GM21423 (cell line): ENCODE results near the gene CDKN2AIP.
"Not testable (repeated sequence)": the region's sequence is repeated elsewhere in the genome, so short reads cannot be mapped to it uniquely, and the experiment has no call there.

Experiments used
- ATAC-seq: cut with Tn5 transposase; IDR thresholded peaks from one replicate; pipeline ENCODE4 v1.9.1; 2021; ENCODE audit warnings: mild to moderate bottlenecking, moderate library complexity; ENCODE audit not compliant: unreplicated experiment

The CDKN2AIP gene

DNA sequence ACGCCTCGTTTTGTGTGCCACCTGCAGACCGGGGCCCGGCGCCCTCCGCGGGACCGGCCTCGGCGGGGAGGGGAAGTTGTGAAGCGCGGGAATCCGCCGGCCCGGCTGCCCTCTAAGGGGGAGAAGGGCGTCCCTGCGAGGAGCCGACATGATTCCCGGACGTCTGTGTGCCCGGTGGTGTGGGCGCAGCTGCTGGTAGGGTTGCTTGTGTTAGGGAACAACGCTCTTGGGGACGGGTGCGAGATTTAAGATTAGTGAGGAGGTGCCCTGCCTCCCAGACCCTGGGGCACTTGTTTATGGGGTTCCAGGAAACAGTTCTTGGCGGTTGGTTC is 627 bp downstream of the CDKN2AIP start:
- peak; percentile 24 for ATAC-seq

DNA sequence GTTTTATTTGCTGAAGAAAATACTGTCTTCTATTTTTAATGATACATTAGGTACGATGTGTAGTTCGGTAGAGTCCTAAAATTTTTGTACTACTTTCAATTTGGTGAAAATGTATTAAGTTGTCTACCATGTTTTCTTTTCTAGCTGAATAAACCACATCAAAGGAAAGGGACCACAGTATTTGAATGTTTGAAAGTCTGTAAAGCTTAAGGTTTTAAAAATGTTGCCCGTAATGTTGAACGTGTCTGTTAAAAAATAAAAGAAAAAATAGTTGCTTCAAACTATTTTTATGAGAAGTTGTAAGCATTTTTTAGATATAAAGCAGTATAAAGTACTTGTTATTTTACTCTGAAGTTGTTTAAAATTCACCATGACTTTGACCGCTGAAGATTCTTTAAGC is 3.2 kb downstream of the CDKN2AIP start:
- ATAC-seq, result no peak

DNA sequence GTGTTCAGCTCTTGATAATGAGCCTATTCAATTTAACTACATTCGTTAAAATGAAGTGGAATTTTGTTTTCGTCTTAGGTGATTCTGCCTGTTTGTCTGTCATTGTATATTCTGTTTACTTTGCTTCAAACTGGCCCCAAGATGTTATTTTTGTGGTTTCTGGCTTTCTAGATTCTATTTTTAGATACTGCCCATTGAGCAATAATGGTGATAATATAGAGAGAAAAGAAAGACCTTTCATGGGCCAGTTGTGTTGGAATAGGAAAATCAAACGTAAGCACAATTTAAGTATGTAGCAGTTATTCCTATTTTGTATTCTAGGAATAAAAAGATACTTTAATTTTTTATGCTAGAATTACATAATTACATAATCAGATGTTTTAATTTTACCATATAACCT is 4.0 kb downstream of the CDKN2AIP start:
- no peak for ATAC-seq

DNA sequence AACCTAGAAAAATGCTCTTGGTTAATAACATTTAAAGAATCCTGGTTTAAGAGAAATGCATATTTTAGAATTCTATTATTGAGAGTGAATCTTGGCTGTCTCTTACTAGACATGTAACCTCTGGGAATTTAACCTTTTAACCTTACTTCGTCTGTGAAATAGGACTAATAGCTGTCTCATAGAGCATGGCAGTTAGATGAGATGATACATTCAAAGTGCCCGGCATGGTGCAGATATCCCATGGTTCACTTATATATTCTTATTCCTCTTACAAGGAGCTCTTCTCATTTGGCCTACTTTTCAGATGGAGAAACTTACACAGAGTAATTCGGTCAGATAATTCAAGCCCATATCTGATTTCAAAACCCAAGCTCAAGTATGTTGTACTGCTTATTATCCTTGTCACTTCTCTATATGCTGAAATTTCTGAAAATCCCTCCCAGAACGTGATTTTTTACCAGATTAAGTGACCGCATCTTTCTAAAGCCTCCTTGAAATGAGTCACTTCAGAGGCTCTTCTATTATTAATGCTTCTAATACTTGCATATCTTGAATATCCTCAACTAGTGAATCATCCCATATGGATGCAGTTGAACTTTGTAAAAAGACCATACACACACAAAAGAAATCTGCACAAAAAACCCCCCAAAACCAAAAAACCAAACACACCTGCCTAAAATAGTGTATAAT is 4.9 kb downstream of the CDKN2AIP start:
- ATAC-seq, result no peak

DNA sequence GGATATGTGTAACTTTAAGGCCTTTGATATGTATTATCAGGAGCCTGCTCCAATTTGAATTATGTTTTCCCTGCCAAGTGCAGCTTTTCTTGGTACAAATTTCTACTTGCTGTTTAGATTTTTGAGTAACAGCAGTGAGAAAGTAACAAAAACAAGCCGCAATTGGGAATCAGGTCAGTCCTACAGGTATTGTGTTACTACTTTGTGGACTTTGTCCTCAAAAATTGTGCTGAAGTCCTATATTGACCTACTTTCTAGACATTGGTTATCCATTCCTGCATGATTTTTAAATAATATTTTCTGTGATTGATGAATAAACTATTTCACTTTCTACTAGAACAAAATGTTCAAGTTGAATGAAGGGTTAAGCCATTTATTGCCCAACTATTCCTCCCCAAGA is 5.7 kb downstream of the CDKN2AIP start:
- ATAC-seq, result no peak

DNA sequence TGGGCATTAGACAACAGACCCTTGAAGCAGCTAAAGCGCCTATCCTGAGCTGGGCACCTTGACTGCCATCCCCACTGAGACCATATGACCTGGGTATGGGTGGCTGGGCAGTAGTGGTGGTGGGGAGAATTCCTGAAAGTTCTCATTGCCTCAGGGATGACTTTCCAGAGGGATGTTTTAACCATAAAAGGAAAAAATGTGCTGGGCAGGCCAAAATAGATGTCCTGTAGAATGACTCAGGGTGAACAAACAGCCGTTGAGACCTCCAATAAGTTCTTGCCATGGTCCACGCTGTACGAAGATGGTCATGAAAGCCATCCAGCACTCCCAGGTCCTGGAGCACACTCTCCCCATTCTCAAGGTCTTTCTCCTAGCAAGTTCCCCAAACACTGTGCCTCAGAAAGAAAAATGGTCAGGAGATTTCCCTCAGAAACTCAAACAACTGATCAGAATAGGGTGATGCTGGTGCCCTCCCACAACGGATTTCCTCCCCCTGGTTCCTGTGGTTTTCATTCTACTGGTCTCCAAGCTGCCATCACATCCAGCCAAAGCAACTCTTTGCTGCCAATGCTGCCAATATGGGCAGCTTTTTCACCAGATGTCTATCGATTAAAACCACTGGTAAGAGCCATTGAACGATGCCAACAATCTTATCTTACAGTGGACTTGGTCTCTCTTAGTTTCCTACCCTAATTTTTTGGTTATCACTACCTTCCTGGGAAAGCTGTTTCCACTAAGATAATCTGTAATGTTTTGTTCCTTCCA is 11.2 kb downstream of the CDKN2AIP start:
- no peak for ATAC-seq

DNA sequence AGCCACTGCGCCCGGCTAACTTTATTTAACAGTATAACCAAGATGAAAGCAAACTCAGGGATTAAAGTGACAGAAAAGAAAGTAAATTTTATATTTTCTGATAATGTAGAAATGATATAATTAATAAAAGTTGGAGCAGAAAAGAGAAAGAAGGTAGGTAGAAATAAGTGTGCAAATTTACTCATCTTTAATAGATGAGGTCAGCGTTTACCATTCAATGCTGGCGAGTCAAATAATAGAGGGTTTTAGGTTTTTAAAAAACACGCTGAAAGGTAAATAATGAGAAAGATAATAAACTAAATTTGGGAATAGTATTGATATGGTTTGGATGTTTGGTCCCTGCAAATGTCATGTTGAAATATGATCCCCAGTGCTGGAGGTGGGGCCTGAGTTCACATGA is 13.6 kb downstream of the CDKN2AIP start:
- ATAC-seq, result no peak

DNA sequence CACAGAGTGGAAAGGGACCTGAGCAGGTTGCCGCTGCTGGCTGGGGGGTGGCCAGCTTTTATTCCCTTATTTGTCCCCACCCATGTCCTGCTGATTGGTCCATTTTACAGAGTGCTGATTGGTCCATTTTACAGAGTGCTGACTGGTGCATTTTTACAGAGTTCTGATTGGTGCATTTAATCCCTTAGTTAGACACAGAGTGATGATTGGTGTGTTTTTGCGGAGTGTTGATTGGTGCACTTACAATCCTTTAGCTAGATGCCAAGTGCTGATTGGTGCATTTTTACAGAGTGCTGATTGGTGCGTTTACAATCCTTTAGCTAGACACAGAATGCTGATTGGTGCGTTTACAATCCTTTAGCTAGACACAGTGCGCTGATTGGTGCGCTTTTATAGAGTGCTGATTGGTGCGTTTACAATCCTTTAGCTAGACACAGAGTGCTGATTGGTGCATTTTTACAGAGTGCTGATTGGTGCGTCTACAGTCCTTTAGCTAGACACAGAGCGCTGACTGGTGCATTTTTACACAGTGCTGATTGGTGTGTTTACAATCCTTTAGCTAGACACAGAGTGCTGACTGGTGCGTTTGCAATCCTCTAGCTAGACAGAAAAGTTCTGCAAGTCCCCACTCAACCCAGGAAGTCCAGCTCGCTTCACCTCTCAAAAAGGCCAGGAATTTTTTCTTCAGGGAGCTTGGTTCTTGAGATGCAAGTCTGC is 19.6 kb downstream of the CDKN2AIP start:
- not testable (repeated sequence) for ATAC-seq

DNA sequence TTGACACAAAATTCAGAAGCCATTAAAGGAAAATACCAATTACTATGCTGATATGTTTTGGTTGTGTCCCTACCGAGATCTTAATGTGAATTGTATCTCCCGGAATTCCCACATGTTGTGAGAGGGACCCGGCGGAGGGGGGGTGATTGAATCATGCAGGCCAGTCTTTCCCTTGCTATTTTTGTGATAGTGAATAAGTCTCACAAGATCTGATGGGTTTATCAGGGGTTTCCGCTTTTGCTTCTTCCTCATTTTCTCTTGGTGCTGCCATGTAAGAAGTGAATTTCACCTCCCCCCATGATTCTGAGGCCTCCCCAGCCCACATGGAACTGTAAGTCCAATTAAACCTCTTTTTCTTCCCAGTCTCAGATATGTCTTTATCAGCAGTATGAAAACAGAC is 21.4 kb downstream of the CDKN2AIP start:
- ATAC-seq, result not testable (repeated sequence)

DNA sequence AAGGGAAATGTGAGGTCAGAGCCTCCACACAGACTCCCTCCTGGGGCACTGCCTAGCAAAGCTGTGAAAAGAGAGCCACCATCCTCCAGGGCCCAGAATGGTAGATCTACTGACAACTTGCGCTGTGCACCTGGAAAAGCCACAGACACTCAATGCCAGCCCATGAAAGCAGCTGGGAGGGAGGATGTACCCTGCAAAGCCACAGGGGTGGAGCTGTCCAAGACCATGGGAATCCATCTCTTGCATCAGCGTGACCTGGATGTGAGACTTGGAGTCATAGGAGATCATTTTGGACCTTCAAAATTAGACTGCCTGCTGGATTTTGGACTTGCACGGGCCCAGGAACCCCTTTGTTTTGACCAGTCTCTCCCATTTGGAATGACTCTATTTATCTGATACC is 22.8 kb downstream of the CDKN2AIP start:
- no peak for ATAC-seq

DNA sequence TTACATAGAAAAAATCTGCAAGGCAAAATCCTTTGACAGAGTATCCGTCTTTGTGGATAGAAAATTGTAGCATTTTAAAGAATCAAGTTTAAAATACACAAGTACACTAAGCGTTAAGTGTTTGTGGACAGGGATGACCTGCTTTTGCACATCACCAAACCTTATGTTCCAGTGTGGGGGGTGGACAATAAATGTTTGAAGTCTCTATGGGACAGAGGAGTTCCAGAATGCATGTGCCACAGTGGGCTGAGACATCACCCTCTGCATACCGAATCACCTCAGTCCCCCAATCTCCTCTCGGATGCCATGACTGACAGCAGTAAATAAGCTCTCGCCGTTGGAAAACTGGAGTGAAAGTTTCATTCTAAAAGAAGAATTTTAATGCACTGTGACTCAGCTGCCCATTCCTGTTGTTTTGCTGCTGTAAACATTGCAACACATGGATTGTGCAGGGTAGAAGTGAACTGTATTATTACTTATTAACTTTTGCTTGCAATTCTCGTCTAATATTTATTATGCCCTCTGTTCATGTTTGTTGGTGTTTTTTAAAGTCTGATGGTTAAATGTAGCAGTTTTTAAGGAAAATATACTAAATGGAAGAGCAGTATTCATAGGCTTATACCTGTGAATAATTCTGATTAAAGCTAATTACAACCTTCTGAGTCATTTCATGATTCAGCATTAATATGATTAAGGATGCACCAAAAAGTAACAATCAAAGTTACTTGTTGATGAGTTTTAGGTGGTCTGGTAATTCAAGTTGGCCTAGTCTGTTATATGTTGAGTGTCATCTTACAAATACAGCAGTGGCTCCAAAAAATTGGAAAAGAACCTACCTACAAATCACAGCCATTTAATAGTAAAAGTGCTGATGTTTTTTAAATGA is 24.0 kb downstream of the CDKN2AIP start:
- no peak for ATAC-seq

DNA sequence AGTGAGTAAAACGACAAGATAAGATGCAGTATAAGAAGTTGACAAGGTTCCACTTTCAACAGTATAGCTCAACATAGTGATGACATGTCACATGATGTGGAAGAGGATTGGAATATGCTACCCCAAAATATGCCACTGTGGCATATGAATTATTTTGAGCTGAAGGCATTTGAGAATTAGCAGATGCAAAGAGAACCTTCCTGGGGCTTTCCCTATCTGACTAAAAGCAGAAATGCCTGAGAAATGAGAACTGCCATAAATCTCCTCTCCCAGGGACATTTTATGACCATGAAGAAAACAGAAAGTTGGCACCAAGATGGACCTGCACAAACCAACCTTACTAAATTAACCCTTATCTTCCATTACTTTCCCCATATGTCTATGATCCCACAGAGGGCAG is 24.8 kb downstream of the CDKN2AIP start:
- ATAC-seq, result no peak

DNA sequence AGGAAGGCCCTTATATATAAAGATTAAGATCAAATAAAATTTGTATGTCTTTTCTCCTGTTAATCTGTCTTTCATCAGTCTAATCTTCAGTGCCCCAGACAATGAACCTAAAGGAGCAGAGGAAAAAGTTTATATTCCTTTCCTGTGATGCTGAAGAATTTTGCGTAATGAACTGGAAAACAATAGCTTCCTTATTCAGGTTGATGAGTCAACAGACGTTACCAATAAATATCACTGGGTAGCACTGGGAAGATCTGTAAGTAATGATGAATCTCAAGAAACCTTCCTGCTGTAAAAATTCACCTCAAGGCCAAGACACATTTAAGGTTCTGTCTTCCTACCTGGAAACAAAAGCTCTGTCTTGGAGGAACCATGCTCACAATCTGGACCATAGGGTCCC is 25.5 kb downstream of the CDKN2AIP start:
- ATAC-seq, result no peak

DNA sequence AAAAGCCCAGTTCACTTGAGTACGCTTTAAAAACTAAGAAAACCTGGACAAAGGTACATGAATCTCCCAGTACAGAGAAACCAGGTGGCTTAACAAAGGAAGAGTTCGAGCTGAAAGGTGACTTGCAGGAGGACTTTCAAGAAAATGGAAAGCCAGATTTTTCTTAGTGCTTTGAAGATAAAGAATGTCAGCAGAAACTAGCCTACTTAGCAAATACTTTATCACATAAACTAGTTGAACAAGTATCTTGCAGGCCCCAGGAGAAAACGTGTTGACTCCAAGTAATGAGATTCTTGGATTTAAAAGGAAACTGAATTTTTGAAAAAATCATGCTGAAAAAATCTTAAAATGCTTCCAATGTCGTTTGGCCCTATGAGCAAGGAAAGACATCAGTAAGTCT is 26.4 kb downstream of the CDKN2AIP start:
- ATAC-seq, result no peak

DNA sequence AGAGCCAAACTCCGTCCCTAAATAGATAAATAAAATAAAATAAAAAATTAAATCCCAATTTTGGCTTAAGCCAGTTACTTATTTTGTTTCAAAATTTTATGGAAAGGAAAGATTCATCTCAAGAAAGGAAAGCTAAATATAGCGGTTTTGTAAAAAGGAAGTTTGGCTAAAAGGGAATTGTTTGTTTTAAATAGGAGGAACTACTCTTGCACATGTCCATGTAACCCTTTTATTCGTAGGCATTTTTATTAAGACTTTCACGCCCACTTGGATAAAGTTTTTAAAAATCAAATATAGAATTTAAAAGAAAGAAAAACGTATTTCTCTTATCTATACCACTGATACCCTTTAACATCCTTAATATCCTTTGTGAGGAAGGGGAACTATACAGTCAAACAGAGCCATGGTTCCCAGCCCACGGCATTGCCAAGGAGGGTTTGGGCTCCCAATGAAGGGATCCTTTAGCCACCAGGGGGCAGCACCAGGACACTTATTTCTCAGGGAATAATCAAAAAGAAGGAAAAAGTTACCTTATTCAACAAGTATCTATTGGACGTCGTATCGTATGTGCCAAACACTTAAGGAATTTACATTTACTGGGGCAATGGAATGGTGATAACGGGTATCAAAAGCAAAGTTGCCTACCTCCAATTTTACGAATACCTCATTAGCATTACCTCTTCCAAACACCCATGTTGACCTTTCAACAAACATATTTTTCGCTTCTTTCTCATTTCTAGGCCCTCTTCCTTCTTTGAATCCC is 27.7 kb downstream of the CDKN2AIP start:
- no peak for ATAC-seq

DNA sequence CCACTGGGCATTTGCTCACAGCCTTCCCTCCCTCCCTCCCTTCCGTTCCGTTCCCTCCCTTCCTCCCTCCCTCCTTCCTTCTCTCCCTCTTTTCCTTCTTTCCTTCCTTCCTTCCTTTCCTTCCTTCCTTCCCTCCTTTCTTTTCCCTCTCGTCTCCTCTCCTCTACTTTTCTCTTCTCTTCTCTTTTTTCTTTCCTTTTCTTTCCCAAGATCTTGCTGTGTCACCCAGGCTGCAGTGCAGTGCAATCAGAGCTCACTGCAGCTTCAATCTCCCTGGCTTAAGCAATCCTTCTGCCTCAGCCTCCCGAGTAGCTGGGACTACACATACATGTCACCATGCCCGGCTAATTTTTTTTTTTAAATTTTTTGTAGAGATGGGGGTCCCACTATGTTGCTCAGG is 33.7 kb downstream of the CDKN2AIP start:
- no peak for ATAC-seq

DNA sequence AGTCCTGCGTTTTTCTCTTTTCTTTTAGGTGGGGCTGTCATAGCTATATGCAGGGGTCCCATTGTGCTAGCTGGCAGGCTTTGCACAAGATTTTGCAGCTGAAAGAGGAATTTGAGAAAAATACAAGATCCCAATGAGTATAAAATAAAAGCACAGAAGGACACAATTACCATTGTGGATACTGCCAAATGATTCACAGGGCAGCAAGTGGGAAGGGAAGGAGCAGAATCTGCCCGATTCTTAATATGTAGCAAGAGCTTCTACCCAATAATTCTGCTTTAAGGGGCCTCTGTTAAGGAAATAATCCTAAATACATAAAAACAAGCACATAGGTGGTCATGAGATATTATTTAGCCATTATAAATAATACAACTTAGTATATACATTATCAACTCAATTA is 34.5 kb downstream of the CDKN2AIP start:
- ATAC-seq, result no peak

DNA sequence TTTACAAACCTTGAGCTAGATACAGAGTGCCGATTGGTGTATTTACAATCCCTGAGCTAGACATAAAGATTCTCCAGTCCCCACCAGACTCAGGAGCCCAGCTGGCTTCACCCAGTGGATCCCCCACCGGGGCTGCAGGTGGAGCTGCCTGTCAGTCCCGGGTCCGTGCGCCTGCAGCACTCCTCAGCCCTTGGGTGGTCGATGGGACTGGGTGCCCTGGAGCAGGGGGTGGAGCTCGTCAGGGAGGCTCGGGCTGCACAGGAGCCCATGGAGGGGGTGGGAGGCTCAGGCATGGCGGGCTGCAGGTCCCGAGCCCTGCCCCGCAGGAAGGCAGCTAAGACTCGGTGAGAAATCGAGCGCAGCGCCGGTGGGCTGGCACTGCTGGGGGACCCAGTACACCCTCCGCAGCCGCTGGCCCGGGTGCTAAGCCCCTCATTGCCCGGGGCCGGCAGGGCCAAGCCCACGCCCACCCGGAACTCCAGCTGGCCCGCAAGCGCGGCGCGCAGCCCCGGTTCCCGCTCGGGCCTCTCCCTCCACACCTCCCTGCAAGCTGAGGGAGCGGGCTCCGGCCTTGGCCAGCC is 38.2 kb downstream of the CDKN2AIP start:
- not testable (repeated sequence) for ATAC-seq

DNA sequence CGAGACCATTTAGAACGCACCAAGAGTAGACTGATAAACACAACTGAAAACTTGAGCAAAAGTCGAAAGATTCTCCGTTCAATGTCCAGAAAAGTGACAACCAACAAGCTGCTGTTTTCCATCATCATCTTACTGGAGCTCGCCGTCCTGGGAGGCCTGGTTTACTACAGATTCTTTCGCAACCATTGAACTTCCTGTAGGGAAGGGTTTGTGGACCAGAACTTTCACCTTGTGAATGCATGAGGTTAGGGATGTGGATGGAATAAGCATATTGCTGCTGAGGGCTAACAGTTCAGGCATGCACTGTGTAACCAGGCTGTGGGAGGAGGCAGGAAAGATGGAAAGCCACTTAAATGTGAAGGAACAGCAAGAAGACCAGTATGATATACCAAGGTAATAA is 39.6 kb downstream of the CDKN2AIP start:
- ATAC-seq, result no peak
